Activated CD4-positive, alpha-beta T cell treated with anti-CD3 and anti-CD28 coated beads, Interleukin-2, amount 50 U/mL, for 4 hours (primary cell): ENCODE data around the gene AP1G2.
"Not testable (repeated sequence)": the region's sequence is repeated elsewhere in the genome, so short reads cannot be mapped to it uniquely, and the experiment has no call there.

ENCODE experiments used
- DNase-seq, 2 experiments: peaks; one replicate each; pipeline ENCODE4 v3.0.0-alpha.2; 2020

AP1G2 gene

DNA sequence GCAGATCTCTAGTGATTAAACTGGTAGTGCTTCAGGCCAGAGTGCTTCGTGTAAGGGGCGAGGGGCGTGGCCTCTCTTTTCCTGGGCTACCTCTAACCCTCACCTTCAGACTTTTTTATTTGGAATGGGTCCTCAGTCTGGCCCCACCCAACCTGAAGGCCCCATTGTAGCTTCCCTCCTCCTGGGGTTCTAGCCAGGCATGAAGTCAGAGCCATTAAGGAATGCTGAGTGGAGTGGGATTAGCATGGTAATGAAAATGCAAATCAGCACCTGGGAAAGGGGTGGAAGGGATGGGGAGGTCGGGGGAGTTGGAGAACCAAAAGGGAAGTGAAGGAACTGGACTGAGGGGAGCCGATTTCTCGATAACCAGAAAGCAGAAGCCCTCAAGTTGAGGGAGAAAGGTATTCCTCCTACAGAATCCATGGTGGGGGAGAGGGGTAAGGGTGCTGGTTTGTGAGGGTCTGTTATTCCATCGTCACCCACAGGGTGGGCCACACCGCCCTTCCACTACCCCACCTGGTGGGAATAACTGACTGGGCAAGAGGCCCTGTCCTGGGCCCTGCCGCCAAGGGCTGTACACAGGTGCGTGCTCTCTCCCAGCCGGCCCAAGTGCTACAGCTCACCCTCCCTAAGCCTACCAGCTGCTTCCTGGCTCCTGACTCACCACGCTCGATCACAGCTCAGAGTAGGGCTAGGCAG, 30.1 kb downstream of the AP1G2 start:
- no peak for DNase-seq

DNA sequence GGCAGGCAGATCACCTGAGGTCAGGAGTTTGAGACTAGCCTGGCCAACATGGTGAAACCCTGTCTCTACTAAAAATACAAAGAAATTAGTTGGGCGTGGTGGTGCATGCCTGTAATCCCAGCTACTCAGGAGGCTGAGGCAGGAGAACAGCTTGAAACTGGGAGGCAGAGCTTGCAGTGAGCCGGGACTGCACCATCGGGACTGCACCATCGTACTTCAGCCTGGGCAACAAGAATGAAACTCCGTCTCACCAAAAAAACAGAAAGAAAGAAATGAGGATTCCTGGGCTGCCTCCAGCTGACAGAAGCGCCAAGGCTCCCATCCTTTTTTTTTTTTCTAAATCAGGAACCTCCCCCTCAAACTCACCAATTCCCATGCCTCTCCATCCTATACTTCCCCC, 30.7 kb downstream of the AP1G2 start:
- not testable (repeated sequence) for DNase-seq

DNA sequence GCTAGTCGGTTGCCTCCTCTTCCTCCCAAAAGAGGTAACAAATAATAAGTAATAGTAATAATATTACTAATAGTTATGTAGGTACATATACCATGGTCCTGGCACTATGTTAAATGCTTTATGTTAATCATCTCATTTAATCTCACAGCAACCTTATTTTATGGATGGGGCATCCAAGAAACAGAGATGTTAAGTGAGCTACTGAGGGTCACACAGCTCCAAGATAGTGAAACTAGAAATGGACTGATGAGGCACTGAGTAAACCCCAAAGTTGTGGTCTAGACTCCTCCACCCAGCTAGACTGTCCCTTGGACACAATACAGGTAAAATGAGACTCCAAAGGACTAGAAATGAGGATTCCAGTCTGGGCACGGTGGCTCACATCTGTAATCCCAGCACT, 31.1 kb downstream of the AP1G2 start:
- DNase-seq, result no peak

DNA sequence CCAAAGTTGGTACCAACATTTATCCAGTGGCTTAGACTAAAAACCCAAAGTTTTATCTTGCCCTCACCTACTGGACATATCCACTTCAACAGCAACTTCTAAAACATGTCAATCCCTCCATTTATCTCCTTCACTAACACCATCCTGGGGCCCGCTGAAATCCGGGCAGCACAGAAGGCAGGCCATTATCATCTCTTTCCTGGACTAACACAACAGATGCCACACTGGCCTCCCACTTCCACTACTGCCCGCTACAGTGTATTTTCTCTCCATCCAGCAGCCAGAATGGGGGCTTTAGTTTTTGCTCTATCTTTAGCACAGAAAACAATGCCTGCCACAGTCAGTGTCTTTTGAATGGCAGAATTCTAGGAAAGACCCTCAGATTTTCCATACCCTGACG, 31.6 kb downstream of the AP1G2 start:
- DNase-seq, result no peak

DNA sequence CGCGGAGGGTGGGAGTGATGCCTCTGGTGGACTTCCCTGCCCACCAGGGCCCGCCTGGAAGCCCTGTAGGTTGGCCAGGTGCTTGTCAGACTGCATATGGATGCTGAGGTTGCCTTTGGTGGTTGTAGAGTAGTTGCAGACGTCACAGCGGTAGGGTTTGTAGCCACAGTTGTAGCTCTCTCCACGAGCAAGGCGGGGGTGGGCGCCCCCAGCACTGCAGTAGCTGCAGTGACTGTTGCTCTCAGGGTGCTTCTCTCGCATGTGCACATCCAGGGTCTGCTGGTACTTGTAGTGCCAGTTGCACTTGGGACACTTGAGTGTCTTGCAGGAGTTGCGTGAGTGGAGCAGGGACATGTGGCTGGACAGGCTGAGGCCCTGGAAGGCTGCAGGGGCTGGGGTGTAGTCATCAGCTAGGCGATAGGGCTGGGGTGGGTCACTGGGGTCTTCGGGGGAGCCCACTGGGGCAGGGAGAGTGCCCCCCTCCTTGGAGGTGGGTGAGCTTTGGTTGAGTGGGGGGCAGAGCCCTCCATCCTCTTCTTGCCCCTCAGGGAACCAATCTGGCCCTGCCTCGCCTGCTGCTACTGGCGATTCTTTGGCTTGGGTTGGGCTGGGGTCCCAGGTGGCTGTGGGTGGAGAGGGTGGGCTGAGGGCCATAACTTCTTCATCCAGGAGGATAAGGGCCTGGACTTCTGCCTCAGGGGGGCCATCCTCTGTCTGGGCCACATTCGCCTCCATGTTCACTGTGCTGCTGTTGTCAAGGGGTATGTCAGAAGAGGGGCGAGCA, 33.7 kb downstream of the AP1G2 start:
- no peak for DNase-seq

DNA sequence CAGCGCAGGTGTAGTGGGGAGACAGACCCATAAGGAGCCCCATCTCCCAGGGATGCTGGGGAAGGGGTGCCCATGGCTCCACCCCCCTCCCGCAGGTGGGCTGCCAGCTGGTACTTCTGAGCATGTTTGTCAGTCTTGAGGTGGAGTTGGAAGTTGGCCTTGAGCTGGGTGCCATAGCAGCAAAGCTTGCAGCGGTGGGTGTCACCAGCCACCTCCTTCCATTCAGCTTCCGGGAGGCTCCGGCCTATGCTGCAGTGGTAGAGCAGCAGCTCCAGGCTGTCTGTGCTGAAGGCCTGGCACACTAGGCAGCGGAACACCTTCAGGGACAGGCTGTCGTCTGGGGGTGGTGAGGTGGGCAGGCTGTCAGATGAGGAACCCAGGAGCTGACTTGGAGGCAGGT, 34.9 kb downstream of the AP1G2 start:
- DNase-seq, result no peak

DNA sequence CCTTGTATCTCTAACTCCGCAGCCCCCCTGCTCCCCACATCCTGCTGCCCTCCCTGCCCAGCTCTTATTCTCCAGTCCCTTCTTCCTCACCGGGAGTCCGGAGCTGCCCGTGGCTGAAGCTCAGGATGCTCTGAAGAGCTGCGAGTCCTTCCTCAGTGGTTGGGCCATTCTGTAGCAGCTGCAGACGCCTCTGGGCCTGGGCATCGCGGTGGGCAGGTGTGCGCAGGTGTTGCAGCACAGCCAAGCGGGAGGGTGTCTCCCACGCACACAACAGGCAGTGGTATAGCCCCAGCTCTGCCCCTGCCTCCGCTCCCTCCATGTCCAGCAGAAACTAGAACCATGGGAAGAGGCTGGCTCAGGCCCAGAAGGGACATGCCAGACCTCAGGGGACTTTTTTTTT, 36.2 kb downstream of the AP1G2 start:
- DNase-seq, result no peak

DNA sequence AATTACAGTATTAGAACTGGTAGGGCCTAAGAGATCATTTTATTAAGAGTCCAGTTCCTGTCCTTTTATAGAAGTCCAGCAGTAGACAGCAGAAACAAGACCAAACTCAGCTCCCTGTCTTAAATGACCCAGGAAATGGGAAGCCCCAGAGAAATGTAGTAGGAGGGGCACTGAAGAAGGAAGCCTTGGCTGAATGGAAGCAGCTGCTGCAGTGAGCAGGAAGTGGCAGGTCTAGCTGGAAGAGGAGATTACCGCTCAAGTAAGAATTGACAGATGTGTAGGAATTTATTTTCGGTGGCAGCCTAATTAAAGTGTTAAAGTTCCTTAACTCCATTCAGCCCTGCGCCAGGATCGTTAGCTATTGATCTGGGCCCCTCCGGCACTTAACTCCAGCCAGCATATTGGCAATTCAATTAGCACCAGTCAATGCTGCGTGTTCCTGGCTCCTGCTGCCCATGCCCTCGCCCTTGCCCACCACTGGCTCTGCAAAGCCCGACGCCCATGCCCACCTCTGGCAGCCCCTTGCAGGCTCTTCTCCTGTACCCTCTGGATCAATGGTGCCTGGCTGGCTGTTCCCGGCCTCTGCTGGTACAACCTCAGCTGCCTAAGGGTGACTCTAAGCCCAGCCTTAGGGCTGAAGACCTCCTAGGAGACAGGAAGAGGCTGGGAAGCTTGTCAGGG, 37.1 kb downstream of the AP1G2 start:
- DNase-seq, result no peak

DNA sequence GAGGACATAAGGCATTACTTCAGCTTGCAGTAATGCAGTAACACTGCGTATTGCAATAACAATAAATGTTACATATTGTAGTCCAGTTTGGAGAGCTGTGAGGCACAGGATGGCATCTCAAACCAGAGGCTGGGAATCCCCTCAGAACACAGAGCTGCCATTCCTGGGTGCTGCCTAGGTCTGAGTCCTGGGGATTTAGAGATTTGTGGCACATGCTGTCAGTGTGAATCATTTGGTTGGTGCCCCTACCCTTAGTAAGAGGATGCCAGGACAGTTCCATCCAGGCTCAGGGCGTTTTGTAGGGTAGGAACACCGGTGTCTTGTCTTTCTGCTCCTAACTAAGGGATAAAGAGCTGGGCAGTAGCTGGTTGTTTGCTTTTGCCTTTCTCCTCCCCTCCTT, 38.6 kb downstream of the AP1G2 start:
- DNase-seq, result no peak

DNA sequence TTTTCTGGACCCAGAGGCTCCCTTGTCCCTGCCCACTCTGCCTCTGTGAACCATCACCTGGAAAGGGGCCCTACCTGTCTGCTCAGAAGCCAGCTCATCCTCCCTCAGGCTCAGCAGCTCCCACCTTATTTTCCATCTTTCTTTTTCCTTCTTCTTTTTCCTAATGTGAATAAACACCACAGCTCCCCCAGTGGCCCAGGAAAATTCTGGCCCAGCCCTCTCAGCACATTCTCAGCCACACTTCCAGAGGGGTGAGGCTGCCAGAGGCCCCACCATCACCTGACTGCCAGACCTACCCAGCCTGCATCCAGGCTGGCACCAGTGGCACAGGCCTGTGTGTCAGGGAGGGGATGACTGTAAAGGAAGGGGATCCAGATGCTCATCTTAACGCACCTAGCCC, 39.0 kb downstream of the AP1G2 start:
- DNase-seq, result no peak

DNA sequence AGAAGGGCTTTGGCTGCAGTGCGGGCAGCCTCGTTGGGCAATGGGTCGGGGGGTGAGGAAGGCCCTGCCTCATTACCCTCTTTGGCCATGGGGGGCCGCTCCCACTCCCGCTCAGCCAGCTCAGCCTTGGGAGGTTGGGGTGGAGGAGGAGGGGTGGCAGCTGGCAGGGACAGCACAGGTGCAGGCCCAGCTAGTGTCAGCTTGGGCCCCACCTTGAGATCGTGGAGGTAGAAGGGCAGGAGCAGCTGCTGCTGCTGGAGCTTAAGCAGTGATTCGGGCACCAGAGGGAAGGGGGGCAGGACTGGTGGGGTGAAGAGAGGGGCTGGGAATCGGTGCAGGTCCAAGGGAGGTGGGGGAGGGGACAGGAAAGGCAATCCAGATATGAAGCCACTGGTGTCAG, 42.0 kb downstream of the AP1G2 start:
- DNase-seq, result no peak

DNA sequence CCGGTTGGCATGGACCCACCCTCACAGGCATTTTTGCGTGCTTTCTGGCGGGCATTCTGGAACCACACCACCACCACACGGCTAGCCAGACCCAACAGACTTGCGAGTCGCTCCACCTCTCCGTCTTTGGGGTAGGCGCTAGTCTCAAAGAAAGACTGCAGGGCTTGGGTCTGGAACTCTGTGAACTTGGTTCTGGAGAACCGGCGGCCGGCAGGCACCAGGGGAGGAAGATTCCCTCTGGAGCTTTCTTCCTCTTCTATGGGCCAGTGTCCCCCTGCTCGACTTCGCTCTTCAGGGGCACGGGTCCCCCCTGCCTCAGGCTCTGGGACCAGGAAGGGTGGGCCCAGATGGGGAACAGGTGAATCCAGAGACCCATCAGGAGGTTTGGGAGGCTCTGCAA, 42.6 kb downstream of the AP1G2 start:
- no peak for DNase-seq

DNA sequence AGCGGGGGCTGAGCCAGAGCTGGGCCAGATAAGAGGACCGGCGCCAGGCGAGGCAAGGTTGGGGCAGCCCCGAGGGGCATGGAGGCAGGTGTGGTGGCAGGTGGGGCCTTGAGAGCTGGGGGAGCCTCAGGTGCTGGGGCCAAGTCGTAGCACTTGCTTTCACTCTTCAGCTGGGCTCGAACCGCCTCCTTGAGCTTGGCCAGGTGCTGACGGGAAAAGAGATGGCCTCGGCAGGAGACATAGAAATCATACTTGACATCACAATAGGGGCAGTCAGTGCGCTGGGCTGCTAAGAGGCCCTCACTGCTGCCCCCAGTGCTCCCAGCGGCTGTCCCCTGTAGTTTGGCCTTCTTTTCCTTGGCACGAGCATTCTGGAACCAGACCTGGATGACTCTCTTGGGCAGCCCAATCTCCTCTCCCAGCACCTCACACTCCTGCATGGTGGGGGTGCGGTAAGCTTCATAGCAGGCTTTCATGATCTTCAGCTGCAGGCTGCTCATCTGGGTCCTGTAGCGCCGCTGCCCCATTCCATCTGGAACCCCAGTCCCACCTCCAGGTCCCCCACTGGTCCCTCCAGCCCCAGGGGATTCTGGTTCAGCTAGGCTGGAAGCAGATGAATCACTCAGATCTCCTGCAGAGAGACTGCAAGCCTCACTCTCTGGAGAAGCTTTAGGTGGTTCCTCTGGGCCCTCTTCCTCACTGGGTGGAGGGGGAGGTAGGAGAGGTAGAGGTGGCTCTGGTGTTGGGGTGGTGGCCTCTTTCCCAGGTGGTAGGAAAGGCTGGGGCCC, 44.2 kb downstream of the AP1G2 start:
- no peak for DNase-seq

DNA sequence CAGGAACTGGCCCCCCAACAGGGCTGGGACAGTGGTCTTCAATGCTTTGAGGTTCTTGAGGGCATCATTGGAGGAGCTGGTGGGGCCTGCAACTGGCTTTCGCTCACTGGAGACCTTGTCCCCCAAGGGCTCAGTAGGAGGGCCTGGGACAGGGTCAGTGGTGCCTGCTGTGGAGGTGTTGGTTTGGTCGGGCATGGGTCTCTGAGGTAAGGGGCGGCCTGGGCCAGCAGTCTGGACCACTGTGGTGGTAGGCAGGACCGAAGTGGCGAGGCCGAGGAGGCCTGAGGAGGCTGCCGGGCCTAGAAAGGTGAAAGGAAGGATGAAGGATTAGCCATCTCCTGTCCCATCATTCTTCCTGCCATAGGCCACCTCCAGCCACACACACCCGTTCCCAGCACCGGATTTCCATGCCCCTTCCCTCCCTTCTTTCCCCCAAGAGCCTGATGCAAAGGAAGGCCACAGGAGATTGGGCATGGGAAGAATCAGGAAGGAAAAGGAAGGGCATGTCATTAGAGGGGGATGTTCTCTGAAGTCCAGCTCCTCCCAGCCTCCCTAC, 44.9 kb downstream of the AP1G2 start:
- DNase-seq, result no peak

DNA sequence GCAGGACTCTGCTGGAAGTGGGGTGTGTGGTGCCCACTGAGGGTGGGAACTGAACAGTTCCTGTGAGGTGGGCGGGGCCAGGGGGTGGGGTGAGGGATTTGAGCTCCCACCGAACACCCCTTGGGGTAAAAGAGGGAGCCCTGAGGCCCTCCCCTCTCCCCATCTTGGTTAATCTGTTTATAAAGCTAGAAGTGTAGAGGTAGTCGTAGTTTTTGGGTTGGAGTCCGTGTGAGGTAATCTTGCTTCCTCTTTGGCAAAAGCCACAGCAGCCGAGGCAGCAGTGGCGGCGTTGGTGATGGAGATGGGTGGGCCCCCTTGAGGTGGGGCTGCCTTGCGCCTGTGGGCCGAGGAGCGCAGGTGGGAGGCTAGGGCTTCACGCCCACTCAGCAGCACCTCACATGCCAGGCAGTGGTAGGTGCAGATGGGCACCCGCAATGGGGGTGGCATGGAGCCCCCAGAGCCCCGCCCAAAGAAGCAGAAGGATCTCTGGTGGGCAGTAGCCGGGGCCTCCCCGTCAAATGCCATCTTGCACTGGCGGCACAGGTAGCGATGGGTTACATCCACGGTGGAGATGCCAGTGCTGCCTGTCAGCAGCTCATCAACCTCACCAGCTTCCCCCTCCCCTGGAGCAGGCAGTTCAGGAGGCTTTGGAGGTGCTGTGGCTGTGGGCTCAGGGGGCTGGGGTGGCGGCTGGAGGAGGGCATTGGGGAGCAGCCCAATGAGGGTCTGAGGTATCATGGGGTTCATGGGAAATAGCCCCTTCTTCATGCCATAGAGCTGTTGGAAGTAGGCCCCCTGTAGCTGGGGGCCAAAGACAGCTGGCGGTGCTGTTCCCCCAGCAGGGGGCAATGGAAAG, 45.6 kb downstream of the AP1G2 start:
- no peak for DNase-seq

DNA sequence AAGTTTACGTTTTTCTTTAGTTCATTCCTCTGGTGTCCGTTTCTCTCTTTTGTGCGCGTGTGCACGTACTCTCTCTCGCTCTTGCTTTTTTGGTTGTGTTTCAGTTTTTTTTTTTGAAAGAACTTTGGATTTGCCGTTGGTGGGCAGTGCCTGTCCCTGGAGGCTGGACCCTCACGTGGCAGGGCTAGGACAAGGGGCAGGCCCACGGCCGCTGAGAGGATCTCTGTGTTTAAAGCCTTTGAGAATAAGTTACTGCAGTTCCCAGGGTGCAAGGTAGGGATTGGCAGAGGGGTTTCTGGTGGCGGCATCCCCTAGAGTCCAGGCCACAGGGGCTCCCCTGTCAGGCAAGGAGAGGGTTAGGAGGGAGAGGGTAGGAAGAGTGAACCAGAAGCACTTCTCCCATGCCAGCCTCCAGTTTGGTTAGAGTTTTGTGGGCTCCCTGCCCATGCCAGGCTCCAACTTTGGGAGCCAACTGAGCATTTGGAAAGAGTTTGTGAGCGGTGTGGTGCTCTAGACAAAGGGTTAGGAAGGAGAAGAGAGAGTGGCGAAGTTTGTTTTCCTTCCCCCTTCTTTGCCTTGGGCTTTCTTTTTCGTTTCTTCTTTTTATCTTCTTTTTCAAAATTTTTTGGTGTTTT, 46.6 kb downstream of the AP1G2 start:
- DNase-seq, result no peak

DNA sequence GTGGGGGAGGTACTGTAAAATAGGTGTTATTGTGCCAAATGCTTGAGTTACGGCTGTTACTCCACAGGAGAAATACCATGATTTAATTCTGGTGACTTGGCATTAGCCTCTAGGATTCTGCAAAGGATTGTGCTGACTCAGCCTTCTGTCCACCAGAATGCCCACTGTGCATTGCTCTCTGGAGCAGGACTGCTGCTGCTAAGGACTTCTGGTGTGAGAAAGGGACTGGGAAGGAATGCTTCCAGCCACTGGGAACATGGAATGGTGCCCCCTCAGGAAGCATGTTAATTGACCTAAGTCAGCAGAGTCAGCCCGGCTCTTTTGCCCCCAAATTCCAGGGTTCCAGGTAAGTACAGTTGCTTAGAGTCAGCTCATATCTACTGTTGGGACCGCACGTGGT, 48.9 kb downstream of the AP1G2 start:
- DNase-seq, result no peak

DNA sequence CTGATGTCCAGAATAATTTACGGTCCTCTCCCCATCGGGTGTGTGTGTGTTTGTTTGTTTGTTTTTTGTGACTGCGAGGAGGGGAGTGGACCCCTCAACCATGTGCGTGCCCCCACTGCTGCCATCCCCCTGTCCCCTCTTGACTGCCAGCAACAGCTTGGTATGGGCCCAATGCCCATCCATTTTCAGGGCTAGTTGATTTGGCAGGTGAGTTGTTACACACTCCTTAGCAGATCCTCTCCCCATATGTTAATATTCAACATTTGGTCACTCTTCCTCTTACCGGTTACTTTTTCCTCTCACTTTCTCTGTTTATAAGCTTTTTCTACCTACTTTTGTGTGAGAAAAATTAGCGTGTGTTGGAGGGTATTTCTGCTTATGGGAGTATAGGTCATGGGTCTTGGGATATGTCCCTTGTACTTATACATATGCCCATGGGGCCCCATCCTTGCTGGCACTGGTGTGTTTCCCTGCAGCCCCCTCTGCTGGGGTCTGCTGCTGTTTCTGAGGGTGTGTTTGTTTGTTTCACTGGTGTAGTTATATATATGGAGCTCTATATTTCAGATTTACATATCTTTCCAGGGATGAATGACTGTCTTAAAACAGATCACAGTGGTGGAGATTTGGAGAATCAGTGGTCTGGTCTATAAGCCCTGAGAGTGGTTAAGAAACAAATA, 49.8 kb downstream of the AP1G2 start:
- DNase-seq, result no peak

DNA sequence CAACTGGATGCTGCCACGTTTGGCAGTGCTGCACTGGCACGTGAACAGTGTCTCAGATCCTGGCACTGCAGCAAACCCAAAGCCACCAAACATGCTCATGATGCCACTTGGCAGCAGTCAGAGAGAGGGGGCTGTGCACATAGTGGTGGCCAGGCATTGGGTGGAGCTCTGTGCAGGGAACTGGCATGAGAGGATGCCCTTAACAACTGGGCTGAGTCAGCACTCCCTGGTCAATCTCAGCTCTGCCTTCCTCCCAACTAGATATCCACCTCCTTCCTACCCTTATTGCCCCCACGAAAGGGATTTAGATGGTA, 53.0 kb downstream of the AP1G2 start:
- DNase-seq, result no peak

DNA sequence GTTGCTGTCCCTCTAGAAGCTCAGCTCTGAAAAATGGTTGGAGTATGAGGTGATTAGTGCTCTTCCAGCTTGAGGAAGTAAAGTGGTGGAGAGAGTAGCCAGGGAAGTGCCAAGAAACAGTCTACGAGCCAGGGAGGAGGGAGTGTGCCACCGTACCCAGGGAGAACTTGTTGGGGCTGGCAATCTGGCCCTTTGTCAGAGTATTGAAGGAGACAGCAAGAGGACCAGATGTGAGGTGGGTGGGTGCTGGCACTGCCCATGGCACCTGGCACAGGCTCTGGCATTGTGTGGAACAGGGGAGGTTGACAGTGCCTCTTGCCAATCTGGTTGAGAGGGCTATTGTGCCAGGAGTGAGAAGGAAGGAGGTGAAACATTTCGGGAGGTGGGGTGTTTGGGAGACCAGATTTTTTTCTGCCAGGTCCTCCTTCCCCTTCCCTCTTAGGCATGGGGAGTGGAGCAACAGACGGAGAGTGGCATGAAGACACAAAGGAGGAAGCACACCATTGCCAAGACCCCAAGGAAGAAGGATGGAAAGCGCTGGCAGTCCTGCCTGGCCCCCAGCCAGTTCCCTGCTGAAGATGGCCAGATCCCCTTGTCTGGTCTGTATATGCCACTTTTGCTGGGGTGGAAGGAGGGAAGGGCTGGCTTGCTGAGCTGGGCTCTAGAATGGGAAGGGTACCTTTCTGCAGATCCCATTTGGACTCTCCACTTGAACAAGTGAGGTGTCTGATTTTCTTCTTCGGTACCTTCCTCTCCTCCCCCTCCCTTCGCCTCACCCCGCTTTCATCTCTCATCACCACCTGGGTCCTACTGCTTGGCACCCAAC, 53.6 kb downstream of the AP1G2 start:
- DNase-seq, result no peak
